Left hindlimb (tissue), 1 donor: Measurements from ENCODE around the gene CCDC30.
"Not testable (repeated sequence)": the region's sequence is repeated elsewhere in the genome, so short reads cannot be mapped to it uniquely, and the experiment has no call there.

Source experiments
- DNase-seq: peaks from one replicate; pipeline ENCODE4 v3.0.0-alpha.2; 2018

CCDC30 gene

DNA sequence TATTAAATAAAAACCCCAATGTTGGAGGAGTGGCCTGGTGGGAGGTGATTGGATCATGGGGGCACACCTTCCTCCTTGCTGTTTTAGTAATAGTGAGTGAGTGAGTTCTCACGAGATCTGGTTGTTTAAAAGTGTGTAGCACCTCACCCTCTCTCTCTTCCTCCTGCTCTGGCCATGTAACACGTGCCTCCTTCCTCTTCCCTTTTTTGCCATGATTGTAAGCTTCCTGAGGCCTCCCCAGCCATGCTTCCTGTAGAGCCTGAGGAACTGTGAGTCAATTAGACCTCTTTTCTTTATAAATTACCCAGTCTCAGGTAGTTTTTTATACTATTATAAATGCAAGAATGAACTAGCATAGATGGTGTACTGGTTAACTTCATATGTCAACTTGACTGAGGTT lies 68.0 kb downstream of the CCDC30 start:
- no peak for DNase-seq

DNA sequence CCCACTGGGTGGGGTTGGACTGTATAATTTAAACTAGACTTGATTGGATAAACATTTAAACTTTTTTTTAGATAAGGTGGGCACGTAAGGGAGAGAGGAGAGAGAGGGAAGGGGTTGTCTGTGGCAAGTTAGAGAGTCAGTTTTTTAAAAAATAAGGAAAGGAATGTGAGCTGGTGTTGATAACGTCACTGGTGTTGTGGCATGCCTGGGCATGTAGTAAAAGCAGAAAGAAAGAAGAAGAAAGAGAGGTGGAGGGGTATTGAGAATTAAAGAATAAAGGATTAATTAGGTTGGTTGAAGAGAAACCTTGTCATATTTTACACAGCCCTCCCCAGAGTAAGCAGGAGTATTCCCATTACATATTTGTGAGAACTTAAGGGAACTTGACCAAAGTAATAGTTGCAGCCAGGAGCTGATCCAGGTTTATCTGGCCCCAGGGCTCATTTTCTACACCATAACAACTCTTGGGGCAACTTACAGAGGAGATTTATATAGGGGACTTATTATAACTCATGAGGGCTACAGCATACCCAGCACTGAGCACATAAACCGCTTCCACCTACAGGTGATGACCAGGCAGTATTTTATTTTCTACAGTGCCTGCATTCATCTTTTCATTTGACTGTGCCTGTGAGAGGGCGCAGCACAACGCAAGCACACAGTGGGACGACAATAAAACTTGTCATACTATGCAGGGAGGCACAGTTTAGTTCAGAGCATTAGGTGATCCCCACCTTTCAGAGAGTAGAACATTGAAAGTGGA lies 70.2 kb downstream of the CCDC30 start:
- DNase-seq, result no peak

GRCh38 chr1:42541104-42541503 lies 78.0 kb downstream of the CCDC30 start:
- no peak for DNase-seq

DNA sequence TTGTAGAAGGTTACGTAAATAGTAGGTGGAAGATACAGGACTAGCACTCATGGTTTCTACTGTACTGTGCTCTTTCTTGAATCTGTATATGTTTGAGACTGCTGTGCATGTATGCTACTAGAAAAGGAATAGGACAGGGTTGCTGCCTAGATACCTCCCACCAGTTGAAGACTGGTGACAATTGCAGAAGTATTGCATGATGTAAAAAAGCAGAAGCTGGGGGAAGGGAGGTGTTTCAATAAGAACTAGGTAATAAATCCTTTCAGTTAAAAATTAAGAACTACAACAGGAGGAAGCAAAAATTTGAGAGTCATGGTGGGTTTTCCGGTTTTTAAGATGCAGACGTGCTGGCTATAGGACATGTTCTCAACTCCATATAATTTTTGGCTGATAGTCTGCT lies 88.1 kb downstream of the CCDC30 start:
- no peak for DNase-seq

GRCh38 chr1:42551590-42551989 lies 88.5 kb downstream of the CCDC30 start:
- DNase-seq, result no peak

- no peak for DNase-seq
Observed at GRCh38 chr1:42552636-42553035, 89.5 kb downstream of the CCDC30 start.

DNA sequence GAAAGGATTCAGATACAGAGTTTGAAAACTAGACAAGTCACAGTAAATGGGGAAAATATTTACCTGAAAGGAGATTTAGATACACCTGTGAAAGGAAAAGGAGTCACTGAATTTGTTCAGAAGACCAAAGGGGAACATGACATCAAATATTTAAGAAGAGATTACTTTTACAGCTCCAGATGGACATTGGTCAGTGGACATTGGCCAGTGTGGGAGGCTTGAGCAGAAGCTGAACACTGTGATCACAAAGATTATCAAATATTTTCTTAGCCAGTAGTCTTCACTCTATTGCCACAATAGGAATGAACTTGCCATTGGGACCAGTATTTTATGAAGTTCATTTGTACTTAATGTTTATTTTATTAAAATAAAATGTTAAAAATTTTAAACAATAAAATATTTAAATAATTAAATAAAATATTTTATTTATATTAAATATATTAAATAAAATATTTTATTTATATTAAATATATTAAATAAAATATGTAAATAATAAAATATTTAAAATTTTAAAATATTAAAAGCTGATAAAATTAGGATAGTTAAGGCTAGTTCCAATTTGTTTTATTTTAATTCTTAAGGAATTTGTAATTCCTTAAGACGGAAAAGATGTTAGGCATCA lies 94.3 kb downstream of the CCDC30 start:
- DNase-seq, result no peak

DNA sequence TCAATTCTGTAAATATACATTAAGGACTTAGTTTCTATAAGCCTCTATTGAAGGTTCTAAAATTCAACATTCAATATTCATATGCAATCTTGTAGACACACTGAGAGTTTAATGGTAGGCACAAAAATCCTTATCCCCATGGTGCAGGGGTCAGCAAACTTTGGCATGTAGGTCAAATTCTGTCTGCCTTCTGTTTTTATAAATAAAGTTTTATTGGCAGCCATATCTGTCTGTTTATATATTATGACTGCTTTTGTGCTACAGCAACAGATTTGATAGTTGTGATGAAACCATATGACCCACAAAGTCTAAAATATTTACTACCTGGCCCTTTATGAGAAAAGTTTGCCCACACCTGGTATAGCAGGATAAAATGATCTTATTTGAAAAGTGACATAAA lies 104.0 kb downstream of the CCDC30 start:
- no peak for DNase-seq

- no peak for DNase-seq
Observed at GRCh38 chr1:42576935-42577334, 113.8 kb downstream of the CCDC30 start.

- DNase-seq, result no peak
Observed at GRCh38 chr1:42586016-42586415, 122.9 kb downstream of the CCDC30 start.

DNA sequence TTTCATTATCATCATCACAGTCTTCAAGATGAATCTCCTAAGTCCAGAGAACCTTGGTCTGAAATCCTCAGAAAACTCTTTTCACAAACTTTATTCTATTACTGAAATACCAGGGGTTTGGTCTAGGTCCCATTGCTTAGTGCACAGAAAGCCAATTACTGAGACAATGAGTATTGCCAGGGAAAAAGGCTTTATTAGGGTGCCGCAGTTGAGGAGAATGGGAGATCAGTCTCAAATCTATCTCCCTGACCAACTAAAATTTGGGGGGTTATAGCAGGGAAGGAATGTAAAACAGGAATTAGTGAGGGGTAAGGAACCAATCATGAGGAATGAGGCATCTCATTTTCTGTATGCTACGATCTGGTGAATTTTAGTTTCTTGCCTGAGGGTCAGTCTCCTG lies 124.7 kb downstream of the CCDC30 start:
- no peak for DNase-seq

DNA sequence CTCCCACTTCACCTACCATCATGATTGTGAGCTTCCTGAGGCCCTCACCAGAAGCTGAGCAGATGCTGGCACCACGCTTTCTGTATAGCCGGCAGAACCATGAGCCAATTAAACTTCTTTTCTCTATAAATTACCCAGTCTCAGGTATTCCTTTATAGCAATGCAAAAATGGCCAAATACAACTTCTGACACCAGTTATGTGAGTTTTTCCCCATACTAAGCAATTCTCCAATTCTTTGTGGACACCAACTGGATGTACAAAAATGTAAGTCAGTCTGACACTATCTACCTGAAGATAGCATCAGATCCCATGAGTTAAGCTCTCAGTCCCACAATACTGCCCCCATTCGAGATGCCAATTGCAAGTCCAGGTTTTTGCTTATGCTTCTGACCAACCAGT lies 129.7 kb downstream of the CCDC30 start:
- DNase-seq, result no peak

- DNase-seq, result no peak
Observed at GRCh38 chr1:42593486-42594100, 130.5 kb downstream of the CCDC30 start.

DNA sequence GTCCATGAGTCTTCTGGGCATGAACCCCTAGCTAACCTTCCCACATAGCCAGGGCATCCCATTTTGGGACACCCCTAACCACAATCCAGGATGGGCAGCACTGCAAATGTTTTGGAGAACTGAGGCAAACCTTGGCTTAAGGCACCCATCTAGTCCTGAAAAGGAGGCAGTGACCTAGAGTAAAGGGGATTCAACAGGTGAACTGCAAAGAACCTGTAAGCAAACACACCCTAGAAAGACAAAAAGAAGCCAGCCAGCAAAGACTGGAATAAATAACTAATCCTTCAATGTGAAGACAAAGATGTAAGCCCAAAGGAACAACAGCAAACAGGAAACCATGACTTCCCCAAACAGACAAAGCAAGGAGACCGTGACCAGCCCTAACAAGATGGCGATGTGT lies 138.4 kb downstream of the CCDC30 start:
- no peak for DNase-seq

DNA sequence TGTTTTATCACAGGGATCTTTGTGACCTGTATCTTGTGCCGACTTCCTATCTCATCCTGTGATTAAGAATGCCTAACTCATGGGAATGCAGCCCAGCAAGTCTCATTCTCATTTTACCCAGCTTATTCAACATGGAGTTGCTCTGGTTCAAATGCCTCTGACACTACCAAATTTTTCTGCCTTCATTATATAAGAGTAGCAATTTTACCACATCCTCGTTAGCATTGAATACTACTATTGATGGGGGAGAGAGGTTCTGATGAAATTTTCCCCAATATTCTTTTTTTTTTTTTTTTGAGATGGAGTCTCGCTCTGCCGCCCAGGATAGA lies 150.7 kb downstream of the CCDC30 start:
- DNase-seq, result no peak

GRCh38 chr1:42618866-42619265 lies 155.8 kb downstream of the CCDC30 start:
- no peak for DNase-seq

- no peak for DNase-seq
Observed at GRCh38 chr1:42620307-42620706, 157.2 kb downstream of the CCDC30 start.

DNA sequence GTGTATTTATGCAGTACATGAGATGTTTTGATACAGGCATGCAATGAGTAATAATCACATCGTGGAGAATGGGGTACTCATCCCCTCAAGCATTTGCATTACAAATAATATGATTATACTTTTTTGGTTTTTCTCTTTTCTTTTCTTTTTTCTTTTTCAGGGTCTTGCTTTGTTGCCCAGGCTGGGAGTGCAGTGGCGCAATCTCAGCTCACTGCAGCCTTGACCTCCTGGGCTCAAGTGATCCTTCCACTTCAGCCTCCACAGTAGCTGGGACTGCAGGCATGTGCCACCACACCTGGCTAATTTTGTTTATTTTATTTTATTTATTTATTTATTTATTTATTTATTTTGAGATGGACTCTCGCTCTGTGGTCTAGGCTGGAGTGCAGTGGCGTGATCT lies 158.1 kb downstream of the CCDC30 start:
- not testable (repeated sequence) for DNase-seq

GRCh38 chr1:42627205-42627604 lies 164.1 kb downstream of the CCDC30 start:
- DNase-seq, result not testable (repeated sequence)

DNA sequence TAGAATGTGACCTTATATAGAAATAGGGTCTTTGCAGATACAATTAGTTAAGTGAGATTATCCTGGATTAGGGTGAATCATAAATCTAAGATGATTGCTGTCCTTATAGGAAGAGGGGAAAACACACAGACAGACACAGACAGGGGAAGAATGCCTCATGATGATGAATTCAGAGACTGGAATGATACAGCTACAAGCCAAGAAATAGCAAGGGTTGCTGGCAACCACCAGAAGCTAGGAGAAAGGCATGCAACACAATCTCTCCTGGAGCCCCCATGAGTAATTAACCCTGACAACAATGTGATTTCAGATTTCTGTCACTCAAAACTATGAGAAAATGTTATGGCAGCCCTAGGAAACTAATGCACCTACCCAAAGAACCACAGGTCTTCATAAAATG lies 176.0 kb downstream of the CCDC30 start:
- no peak for DNase-seq

GRCh38 chr1:42646056-42646455 lies 183.0 kb downstream of the CCDC30 start:
- no peak for DNase-seq

DNA sequence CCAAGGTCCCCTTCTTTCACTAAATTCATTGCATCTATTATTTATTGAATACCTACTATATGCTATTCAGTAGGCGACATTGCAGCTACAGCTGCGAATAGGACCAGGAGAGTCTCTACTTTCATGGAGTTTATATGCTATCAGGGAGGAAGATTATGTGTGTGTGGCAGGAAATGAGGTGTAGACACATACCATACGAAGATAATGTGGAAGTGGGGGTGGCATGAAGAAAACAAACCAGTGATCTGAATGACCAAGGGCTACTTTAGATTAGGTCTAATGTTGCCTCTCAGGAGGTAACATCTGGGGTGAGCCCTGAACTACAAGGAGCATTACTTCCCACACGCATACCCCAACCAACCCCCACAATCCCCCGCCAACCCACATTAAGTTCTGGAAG lies 194.1 kb downstream of the CCDC30 start:
- no peak for DNase-seq

DNA sequence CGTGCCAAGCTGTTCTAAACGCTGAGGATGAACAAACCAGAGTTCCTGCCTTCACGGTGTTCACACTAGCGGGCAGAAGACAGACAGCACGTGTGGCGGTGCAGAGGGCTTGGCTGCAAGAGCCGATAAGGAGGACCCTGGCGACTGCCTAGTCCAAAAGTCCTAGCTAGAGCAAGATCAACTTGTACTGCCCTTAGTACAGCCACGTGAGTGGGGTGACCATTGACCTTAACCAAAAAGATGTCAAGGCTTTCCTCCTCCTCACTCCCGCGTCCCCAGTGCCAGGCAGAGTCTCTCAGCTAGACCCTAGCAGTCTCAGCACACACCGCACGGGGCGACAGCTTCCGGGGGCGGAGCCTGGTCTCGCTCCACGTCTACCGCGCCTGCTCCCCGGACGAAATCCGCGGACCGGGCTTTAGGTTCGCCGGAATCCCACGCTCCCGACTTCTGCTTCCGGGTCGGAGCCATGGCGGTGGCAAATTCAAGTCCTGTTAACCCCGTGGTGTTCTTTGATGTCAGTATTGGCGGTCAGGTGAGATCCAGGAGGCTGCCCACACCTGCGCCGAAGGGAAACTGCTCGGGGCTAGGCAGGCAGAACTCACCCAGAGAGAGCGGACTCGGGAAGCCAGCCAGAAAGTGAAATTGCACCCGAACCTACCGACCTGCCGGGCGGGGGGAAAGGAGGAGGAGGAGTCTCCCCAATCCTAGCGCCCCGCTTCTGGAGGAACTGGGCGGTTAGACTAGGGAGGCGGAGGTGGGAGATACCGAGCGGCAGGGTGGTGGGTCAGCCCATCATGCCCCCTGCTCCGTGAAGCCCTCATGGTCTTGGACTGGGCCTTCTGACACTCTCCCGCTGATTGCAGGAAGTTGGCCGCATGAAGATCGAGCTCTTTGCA lies 195.1 kb downstream of the CCDC30 start, which contains the start of gene PPIH:
Gene PPIH, plus strand, starts transcription at position 443 of the 896 bp plus-strand sequence. Its CDS starts 24 bp downstream, at position 467.
- DNase-seq, result peak; percentile 96
